ENCODE measurements around the gene SMOC1.

The SMOC1 gene

GRCh38 chr14:69953266-69953915 lies 74.2 kb downstream of the SMOC1 start:
- no peak overlapping the region for H2BK15ac ChIP-seq (replicated peaks; ENCODE audit: low read depth)
- no peaks in the 10 kb centered on the region for H3K79me2 ChIP-seq (ENCODE audit: control insufficient read depth, insufficient read depth, low read length)
- no peak overlapping the region for H3K23ac ChIP-seq (ENCODE audit: low read length)
- H3K4me2 ChIP-seq (ENCODE audit: low read length) = no peak overlapping the region
- H3K4me3 ChIP-seq (ENCODE audit: low read length) = no peak overlapping the region
- no peak overlapping the region for H3K4ac ChIP-seq (ENCODE audit: low read depth, low read length)
- no peak overlapping the region for H2BK120ac ChIP-seq (ENCODE audit: low read depth, low read length)
- H2BK5ac ChIP-seq (ENCODE audit: low read length) = no peak overlapping the region
- no peak for DNase-seq
- no peaks in the 10 kb centered on the region for H3K4me1 ChIP-seq (ENCODE audit: control insufficient read depth, low read depth, low read length)
- H3K9ac ChIP-seq (ENCODE audit: low read length) = no peak overlapping the region
- no peak overlapping the region for H4K8ac ChIP-seq (ENCODE audit: low read depth, low read length)
- H2AK5ac ChIP-seq (ENCODE audit: low read length) = no peak overlapping the region
- no peaks in the 10 kb centered on the region for H3K36me3 ChIP-seq (ENCODE audit: control insufficient read depth, insufficient read depth, low read length)
- H3K56ac ChIP-seq (ENCODE audit: low read length) = no peak overlapping the region
- no peaks in the 10 kb centered on the region for H3K79me1 ChIP-seq (ENCODE audit: low read length)
- no peak overlapping the region for H3K18ac ChIP-seq (ENCODE audit: low read length)
- no CpG with 5 or more reads among the region's 16 CpGs for WGBS (ENCODE audit: extremely low coverage, insufficient coverage, low lambda C conversion rate)
- H4K5ac ChIP-seq (ENCODE audit: low read length) = no peak overlapping the region
- H3K27me3 ChIP-seq (ENCODE audit: insufficient read depth, low read length, poor library complexity) = no peaks in the 10 kb centered on the region
- H3K27ac ChIP-seq (ENCODE audit: low read depth, low read length) = no peak overlapping the region

- Histone ChIP-seq H3K18ac (ENCODE audit: low read length) (no peak overlapping the region), H3K4me2 (ENCODE audit: low read length) (no peak overlapping the region), H3K23ac (ENCODE audit: low read length) (no peak overlapping the region), H3K4ac (ENCODE audit: low read depth, low read length) (no peak overlapping the region), H3K27me3 (ENCODE audit: insufficient read depth, low read length, poor library complexity) (no peaks in the 10 kb centered on the region), H3K27ac (ENCODE audit: low read depth, low read length) (no peak overlapping the region), H4K8ac (ENCODE audit: low read depth, low read length) (no peak overlapping the region), H3K36me3 (ENCODE audit: control insufficient read depth, insufficient read depth, low read length) (no peaks in the 10 kb centered on the region), H2BK120ac (ENCODE audit: low read depth, low read length) (no peak overlapping the region), H3K56ac (ENCODE audit: low read length) (no peak overlapping the region), H3K79me1 (ENCODE audit: low read length) (no peaks in the 10 kb centered on the region), H2AK5ac (ENCODE audit: low read length) (no peak overlapping the region), H3K4me1 (ENCODE audit: control insufficient read depth, low read depth, low read length) (no peaks in the 10 kb centered on the region), H3K79me2 (ENCODE audit: control insufficient read depth, insufficient read depth, low read length) (no peaks in the 10 kb centered on the region), H2BK15ac (replicated peaks; ENCODE audit: low read depth) (no peak overlapping the region), H3K4me3 (ENCODE audit: low read length) (no peak overlapping the region), H4K5ac (ENCODE audit: low read length) (no peak overlapping the region), H2BK5ac (ENCODE audit: low read length) (no peak overlapping the region), H3K9ac (ENCODE audit: low read length) (no peak overlapping the region)
- no CpG with 5 or more reads among the region's 11 CpGs for WGBS (ENCODE audit: extremely low coverage, insufficient coverage, low lambda C conversion rate)
- no peak for DNase-seq
Observed at GRCh38 chr14:69955855-69956845, 76.9 kb downstream of the SMOC1 start.

GRCh38 chr14:69956970-69957369 lies 77.8 kb downstream of the SMOC1 start:
- DNase-seq = no peak

GRCh38 chr14:69957986-69958385 lies 78.8 kb downstream of the SMOC1 start:
- no CpG with 5 or more reads among the region's 1 CpG for WGBS (ENCODE audit: extremely low coverage, insufficient coverage, low lambda C conversion rate)
- Histone ChIP-seq H3K27ac (ENCODE audit: low read depth, low read length) (no peak overlapping the region), H3K23ac (ENCODE audit: low read length) (no peak overlapping the region), H3K4me3 (ENCODE audit: low read length) (no peak overlapping the region), H3K18ac (ENCODE audit: low read length) (no peak overlapping the region), H3K4ac (ENCODE audit: low read depth, low read length) (no peak overlapping the region), H4K5ac (ENCODE audit: low read length) (no peak overlapping the region), H3K27me3 (ENCODE audit: insufficient read depth, low read length, poor library complexity) (no peaks in the 10 kb centered on the region), H3K79me2 (ENCODE audit: control insufficient read depth, insufficient read depth, low read length) (no peaks in the 10 kb centered on the region), H2BK15ac (replicated peaks; ENCODE audit: low read depth) (no peak overlapping the region), H2BK120ac (ENCODE audit: low read depth, low read length) (no peak overlapping the region), H3K4me2 (ENCODE audit: low read length) (no peak overlapping the region), H3K9ac (ENCODE audit: low read length) (no peak overlapping the region), H3K79me1 (ENCODE audit: low read length) (no peaks in the 10 kb centered on the region), H2BK5ac (ENCODE audit: low read length) (no peak overlapping the region), H3K4me1 (ENCODE audit: control insufficient read depth, low read depth, low read length) (no peaks in the 10 kb centered on the region), H3K56ac (ENCODE audit: low read length) (no peak overlapping the region), H2AK5ac (ENCODE audit: low read length) (no peak overlapping the region), H3K36me3 (ENCODE audit: control insufficient read depth, insufficient read depth, low read length) (no peaks in the 10 kb centered on the region), H4K8ac (ENCODE audit: low read depth, low read length) (no peak overlapping the region)
- DNase-seq = no peak

More at GRCh38 chr14:69956970-69957369, 77.8 kb downstream of the SMOC1 start:
- Histone ChIP-seq H3K4ac (ENCODE audit: low read depth, low read length) (no peak overlapping the region), H3K79me1 (ENCODE audit: low read length) (no peaks in the 10 kb centered on the region), H3K4me3 (ENCODE audit: low read length) (no peak overlapping the region), H3K27me3 (ENCODE audit: insufficient read depth, low read length, poor library complexity) (no peaks in the 10 kb centered on the region), H4K8ac (ENCODE audit: low read depth, low read length) (no peak overlapping the region), H3K56ac (ENCODE audit: low read length) (no peak overlapping the region), H3K23ac (ENCODE audit: low read length) (no peak overlapping the region), H2AK5ac (ENCODE audit: low read length) (no peak overlapping the region), H2BK15ac (replicated peaks; ENCODE audit: low read depth) (no peak overlapping the region), H3K4me2 (ENCODE audit: low read length) (no peak overlapping the region), H3K79me2 (ENCODE audit: control insufficient read depth, insufficient read depth, low read length) (no peaks in the 10 kb centered on the region), H3K9ac (ENCODE audit: low read length) (no peak overlapping the region), H3K18ac (ENCODE audit: low read length) (no peak overlapping the region), H2BK5ac (ENCODE audit: low read length) (no peak overlapping the region), H4K5ac (ENCODE audit: low read length) (no peak overlapping the region), H3K4me1 (ENCODE audit: control insufficient read depth, low read depth, low read length) (no peaks in the 10 kb centered on the region), H3K27ac (ENCODE audit: low read depth, low read length) (no peak overlapping the region), H2BK120ac (ENCODE audit: low read depth, low read length) (no peak overlapping the region), H3K36me3 (ENCODE audit: control insufficient read depth, insufficient read depth, low read length) (no peaks in the 10 kb centered on the region)
- WGBS (ENCODE audit: extremely low coverage, insufficient coverage, low lambda C conversion rate) = no CpG with 5 or more reads among the region's 3 CpGs

- Histone ChIP-seq H3K27me3 (ENCODE audit: insufficient read depth, low read length, poor library complexity) (no peaks in the 10 kb centered on the region), H3K36me3 (ENCODE audit: control insufficient read depth, insufficient read depth, low read length) (no peaks in the 10 kb centered on the region), H2AK5ac (ENCODE audit: low read length) (no peak overlapping the region), H3K18ac (ENCODE audit: low read length) (no peak overlapping the region), H4K5ac (ENCODE audit: low read length) (no peak overlapping the region), H2BK120ac (ENCODE audit: low read depth, low read length) (no peak overlapping the region), H3K4me1 (ENCODE audit: control insufficient read depth, low read depth, low read length) (no peaks in the 10 kb centered on the region), H3K79me1 (ENCODE audit: low read length) (no peaks in the 10 kb centered on the region), H3K79me2 (ENCODE audit: control insufficient read depth, insufficient read depth, low read length) (no peaks in the 10 kb centered on the region), H3K9ac (ENCODE audit: low read length) (no peak overlapping the region), H3K27ac (ENCODE audit: low read depth, low read length) (no peak overlapping the region), H2BK15ac (replicated peaks; ENCODE audit: low read depth) (no peak overlapping the region), H4K8ac (ENCODE audit: low read depth, low read length) (no peak overlapping the region), H3K23ac (ENCODE audit: low read length) (no peak overlapping the region), H3K4ac (ENCODE audit: low read depth, low read length) (no peak overlapping the region), H3K4me2 (ENCODE audit: low read length) (no peak overlapping the region), H3K4me3 (ENCODE audit: low read length) (no peak overlapping the region), H2BK5ac (ENCODE audit: low read length) (no peak overlapping the region), H3K56ac (ENCODE audit: low read length) (no peak overlapping the region)
- no peak for DNase-seq
- WGBS (ENCODE audit: extremely low coverage, insufficient coverage, low lambda C conversion rate) = no CpG with 5 or more reads among the region's 3 CpGs
Observed at GRCh38 chr14:69959136-69959535, 79.9 kb downstream of the SMOC1 start.

All from mesendoderm (in vitro differentiated cells).